GM12892 (cell line): ENCODE results near the gene KLK4.

Source experiments
- DNase-seq: peaks from one replicate; pipeline ENCODE4 v3.0.0; 2011; ENCODE audit not compliant: insufficient read length
- FAIRE-seq: peaks from 2 replicates; lab custom pipeline; 2011; peaks lifted over from hg19 to GRCh38; lab: Jason Lieb, UNC
- POLR2A ChIP-seq: IDR thresholded peaks from 2 replicates; pipeline ENCODE4 v1.6.1; 2011; ENCODE audit warnings: low read depth, low read length, control low read depth
- POLR2AphosphoS5 ChIP-seq: IDR thresholded peaks from 2 replicates; pipeline ENCODE4 v1.6.1; 2011; ENCODE audit warnings: low read depth, low read length, control low read depth
- TAF1 ChIP-seq: IDR thresholded peaks from 2 replicates; pipeline ENCODE4 v1.6.1; 2011; ENCODE audit warnings: low read depth, mild to moderate bottlenecking, control low read depth, low read length, borderline replicate concordance

The KLK4 gene

DNA sequence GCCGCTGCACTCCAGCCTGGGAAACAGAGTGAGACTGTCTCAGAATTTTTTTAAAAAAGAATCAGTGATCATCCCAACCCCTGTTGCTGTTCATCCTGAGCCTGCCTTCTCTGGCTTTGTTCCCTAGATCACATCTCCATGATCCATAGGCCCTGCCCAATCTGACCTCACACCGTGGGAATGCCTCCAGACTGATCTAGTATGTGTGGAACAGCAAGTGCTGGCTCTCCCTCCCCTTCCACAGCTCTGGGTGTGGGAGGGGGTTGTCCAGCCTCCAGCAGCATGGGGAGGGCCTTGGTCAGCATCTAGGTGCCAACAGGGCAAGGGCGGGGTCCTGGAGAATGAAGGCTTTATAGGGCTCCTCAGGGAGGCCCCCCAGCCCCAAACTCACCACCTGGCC lies 38.1 kb downstream of the KLK4 start, which contains the start of gene KLK2:
TSS of gene KLK2 (plus strand) at position 384 of the 400 bp plus-strand sequence. CDS start 35 bp downstream, outside the sequence.
- no peak for FAIRE-seq
- no peak for TF ChIP-seq TAF1
- TF ChIP-seq POLR2A = no peak
- TF ChIP-seq POLR2AphosphoS5 = no peak
- DNase-seq = no peak

DNA sequence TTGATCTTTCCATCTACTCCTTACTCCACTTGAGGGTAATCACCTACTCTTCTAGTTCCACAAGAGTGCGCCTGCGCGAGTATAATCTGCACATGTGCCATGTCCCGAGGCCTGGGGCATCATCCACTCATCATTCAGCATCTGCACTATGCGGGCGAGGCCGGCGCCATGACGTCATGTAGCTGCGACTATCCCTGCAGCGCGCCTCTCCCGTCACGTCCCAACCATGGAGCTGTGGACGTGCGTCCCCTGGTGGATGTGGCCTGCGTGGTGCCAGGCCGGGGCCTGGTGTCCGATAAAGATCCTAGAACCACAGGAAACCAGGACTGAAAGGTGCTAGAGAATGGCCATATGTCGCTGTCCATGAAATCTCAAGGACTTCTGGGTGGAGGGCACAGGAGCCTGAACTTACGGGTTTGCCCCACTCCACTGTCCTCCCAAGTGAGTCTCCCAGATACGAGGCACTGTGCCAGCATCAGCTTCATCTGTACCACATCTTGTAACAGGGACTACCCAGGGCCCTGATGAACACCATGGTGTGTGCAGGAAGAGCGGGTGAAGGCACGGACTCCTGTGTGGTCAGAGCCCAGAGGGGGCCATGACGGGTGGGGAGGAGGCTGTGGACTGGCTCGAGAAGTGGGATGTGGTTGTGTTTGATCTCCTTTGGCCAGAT lies 40.6 kb downstream of the KLK4 start:
- no peak for TF ChIP-seq POLR2AphosphoS5
- TF ChIP-seq TAF1 = no peak
- DNase-seq (no peak), FAIRE-seq (no peak)

DNA sequence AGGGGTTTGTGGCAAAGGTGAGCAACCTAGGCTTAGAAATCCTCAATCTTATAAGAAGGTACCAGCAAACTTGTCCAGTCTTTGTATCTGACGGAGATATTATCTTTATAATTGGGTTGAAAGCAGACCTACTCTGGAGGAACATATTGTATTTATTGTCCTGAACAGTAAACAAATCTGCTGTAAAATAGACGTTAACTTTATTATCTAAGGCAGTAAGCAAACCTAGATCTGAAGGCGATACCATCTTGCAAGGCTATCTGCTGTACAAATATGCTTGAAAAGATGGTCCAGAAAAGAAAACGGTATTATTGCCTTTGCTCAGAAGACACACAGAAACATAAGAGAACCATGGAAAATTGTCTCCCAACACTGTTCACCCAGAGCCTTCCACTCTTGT lies 41.7 kb downstream of the KLK4 start:
- TF ChIP-seq POLR2A (no peak), TAF1 (no peak), POLR2AphosphoS5 (no peak)
- DNase-seq (no peak), FAIRE-seq (no peak)

DNA sequence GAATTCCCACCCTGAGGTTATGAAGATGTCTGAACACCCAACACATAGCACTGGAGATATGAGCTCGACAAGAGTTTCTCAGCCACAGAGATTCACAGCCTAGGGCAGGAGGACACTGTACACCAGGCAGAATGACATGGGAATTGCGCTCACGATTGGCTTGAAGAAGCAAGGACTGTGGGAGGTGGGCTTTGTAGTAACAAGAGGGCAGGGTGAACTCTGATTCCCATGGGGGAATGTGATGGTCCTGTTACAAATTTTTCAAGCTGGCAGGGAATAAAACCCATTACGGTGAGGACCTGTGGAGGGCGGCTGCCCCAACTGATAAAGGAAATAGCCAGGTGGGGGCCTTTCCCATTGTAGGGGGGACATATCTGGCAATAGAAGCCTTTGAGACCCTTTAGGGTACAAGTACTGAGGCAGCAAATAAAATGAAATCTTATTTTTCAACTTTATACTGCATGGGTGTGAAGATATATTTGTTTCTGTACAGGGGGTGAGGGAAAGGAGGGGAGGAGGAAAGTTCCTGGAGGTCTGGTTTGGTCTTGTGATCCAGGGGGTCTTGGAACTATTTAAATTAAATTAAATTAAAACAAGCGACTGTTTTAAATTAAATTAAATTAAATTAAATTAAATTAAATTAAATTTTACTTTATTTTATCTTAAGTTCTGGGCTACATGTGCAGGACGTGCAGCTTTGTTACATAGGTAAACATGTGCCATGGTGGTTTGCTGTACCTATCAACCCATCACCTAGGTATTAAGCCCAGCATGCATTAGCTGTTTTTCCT lies 49.5 kb downstream of the KLK4 start:
- TF ChIP-seq POLR2AphosphoS5 (no peak), TAF1 (no peak), POLR2A (no peak)
- no peak for DNase-seq

DNA sequence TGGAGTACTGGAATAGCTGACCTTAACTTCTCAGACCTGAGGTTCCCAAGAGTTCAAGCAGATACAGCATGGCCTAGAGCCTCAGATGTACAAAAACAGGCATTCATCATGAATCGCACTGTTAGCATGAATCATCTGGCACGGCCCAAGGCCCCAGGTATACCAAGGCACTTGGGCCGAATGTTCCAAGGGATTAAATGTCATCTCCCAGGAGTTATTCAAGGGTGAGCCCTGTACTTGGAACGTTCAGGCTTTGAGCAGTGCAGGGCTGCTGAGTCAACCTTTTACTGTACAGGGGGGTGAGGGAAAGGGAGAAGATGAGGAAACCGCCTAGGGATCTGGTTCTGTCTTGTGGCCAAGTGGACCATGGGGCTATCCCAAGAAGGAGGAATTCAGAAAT lies 50.2 kb downstream of the KLK4 start:
- DNase-seq = no peak
- TF ChIP-seq POLR2AphosphoS5 (no peak), TAF1 (no peak), POLR2A (no peak)
- FAIRE-seq = no peak

More for the DNA sequence above, 49.5 kb downstream of the KLK4 start:
- FAIRE-seq = no peak

DNA sequence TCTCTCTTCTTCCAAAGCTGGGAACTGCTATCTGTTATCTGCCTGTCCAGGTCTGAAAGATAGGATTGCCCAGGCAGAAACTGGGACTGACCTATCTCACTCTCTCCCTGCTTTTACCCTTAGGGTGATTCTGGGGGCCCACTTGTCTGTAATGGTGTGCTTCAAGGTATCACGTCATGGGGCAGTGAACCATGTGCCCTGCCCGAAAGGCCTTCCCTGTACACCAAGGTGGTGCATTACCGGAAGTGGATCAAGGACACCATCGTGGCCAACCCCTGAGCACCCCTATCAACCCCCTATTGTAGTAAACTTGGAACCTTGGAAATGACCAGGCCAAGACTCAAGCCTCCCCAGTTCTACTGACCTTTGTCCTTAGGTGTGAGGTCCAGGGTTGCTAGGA lies 51.3 kb downstream of the KLK4 start:
- TF ChIP-seq TAF1 = no peak
- TF ChIP-seq POLR2AphosphoS5 = no peak
- FAIRE-seq (no peak), DNase-seq (no peak)

DNA sequence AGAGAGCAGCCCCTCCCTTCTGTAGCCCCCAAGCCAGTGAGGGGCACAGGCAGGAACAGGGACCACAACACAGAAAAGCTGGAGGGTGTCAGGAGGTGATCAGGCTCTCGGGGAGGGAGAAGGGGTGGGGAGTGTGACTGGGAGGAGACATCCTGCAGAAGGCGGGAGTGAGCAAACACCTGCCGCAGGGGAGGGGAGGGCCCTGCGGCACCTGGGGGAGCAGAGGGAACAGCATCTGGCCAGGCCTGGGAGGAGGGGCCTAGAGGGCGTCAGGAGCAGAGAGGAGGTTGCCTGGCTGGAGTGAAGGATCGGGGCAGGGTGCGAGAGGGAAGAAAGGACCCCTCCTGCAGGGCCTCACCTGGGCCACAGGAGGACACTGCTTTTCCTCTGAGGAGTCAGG lies 52.3 kb downstream of the KLK4 start:
- no peak for DNase-seq
- FAIRE-seq = no peak
- TF ChIP-seq TAF1 (no peak), POLR2A (no peak), POLR2AphosphoS5 (no peak)

DNA sequence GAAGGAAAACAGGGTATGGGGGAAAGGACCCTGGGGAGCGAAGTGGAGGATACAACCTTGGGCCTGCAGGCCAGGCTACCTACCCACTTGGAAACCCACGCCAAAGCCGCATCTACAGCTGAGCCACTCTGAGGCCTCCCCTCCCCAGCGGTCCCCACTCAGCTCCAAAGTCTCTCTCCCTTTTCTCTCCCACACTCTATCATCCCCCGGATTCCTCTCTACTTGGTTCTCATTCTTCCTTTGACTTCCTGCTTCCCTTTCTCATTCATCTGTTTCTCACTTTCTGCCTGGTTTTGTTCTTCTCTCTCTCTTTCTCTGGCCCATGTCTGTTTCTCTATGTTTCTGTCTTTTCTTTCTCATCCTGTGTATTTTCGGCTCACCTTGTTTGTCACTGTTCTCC lies 53.8 kb downstream of the KLK4 start:
- FAIRE-seq = no peak

More for the DNA sequence above, 53.8 kb downstream of the KLK4 start:
- DNase-seq = no peak
- TF ChIP-seq POLR2AphosphoS5 = no peak
- no peak for TF ChIP-seq TAF1
- no peak for TF ChIP-seq POLR2A
